Breast epithelium (tissue), 4 donors: ENCODE data around the gene CCM2L. TPM values are rescaled to one million over a fixed set of nuclear protein-coding genes. Genes with fewer than 3 reads are reported as not detected.

ENCODE experiments used
- DNase-seq, 2 donors: peaks; one replicate each; pipeline ENCODE4 v3.0.0-alpha.2; 2019; ENCODE audit warnings: low spot score in 2 of 2
- H3K27ac ChIP-seq, 2 donors: fragments of 200-600 bp; sonication (generic) in 1 of 2; one replicate each; pipeline ENCODE4 v1.5.1; 2016 to 2019; ENCODE audit warnings: mild to moderate bottlenecking in 1 of 2
- H3K27me3 ChIP-seq, 2 donors: fragments of 200-600 bp; sonication (generic) in 1 of 2; one replicate each; pipeline versions ENCODE4 v1.5.1 to v1.6.0; 2017 to 2019; ENCODE audit warnings: control low read depth in 1 of 2, mild to moderate bottlenecking in 1 of 2
- H3K36me3 ChIP-seq: fragments of 200-600 bp; one replicate; pipeline ENCODE4 v1.5.1; 2019
- H3K4me1 ChIP-seq, 2 donors: fragments of 200-600 bp; sonication (generic); one replicate each; pipeline ENCODE4 v1.5.1; 2016 to 2019; ENCODE audit warnings: control low read depth in 1 of 2
- H3K4me3 ChIP-seq, 3 donors: fragments of 200-600 bp; sonication (generic); 1 replicate in 2 of 3; 2 replicates in 1 of 3; pipeline ENCODE4 v1.5.1; 2016 to 2019; ENCODE audit warnings: mild to moderate bottlenecking in 3 of 3, moderate library complexity in 2 of 3
- H3K9me3 ChIP-seq, 2 donors: fragments of 200-600 bp; sonication (generic) in 1 of 2; one replicate each; pipeline ENCODE4 v1.5.1; 2016 to 2019; ENCODE audit warnings: control low read depth in 1 of 2
- POLR2A ChIP-seq: fragments of 450-650 bp; IDR thresholded peaks from one replicate; pipeline ENCODE4 v1.6.1; 2016; ENCODE audit warnings: antibody characterized with exemption, mild to moderate bottlenecking, moderate library complexity
- POLR2AphosphoS5 ChIP-seq, 3 donors: sonication (generic); formaldehyde crosslinking; IDR thresholded peaks; one replicate each; pipeline ENCODE4 v1.6.1; 2017; ENCODE audit warnings: antibody characterized with exemption in 3 of 3
- intact Hi-C: fragments of 100-400 bp; cut with DNase I; formaldehyde crosslinking; loops from one replicate; pipeline ENCODE4 v1.15.1; 2023; ENCODE audit warnings: low total_unique reads
- total RNA-seq, 3 donors: library from RNA; depleted of rRNA; stranded (reverse); fragments of >200 nt; gene quantifications; one replicate each; pipeline ENCODE4 v1.1.0, GENCODE V29; 2016
- TF ChIP-seq, protein P1 (sequence below), 3 donors: fragments of 450-650 bp; IDR thresholded peaks; one replicate each; pipeline ENCODE4 v1.5.1; 2016 to 2017; ENCODE audit warnings: antibody characterized with exemption in 3 of 3, mild to moderate bottlenecking in 3 of 3, moderate library complexity in 3 of 3

CCM2L gene
- total RNA-seq, 3 donors from 2014 or later: 2.8 to 9.2 (median 4.6) TPM

DNA sequence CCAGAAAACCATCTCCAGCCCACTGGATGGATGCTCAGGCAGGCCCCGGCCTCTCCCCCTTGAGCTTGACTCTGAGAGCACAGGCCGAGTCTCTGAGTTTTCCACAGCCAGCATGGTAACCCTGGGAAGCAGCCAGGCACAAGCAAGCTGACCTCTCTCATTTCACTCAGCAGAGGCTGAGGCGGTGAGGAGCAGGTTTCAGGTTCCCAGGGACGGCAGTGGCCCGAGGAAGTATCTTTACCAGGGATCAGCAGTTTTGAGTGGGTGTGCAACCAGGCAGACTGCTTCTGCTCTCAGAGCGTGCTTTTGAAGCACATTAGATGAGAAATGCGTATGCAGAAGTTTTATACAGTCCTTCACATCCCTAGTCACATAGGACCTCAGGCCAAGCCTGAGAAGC lies 54.4 kb downstream of the CCM2L start:
- H3K27me3 ChIP-seq: peaks cover 0 to 4% of the 10 kb centered on the region in 2 donors
- intact Hi-C loops: no loop called here
- no peaks in the 10 kb centered on the region for H3K9me3 ChIP-seq
- no peak for DNase-seq
- no peak overlapping the region for H3K27ac ChIP-seq
- no peak overlapping the region for H3K4me3 ChIP-seq
- no peaks in the 10 kb centered on the region for H3K4me1 ChIP-seq
- no peaks in the 10 kb centered on the region for H3K36me3 ChIP-seq
- TF ChIP-seq, protein P1, sequence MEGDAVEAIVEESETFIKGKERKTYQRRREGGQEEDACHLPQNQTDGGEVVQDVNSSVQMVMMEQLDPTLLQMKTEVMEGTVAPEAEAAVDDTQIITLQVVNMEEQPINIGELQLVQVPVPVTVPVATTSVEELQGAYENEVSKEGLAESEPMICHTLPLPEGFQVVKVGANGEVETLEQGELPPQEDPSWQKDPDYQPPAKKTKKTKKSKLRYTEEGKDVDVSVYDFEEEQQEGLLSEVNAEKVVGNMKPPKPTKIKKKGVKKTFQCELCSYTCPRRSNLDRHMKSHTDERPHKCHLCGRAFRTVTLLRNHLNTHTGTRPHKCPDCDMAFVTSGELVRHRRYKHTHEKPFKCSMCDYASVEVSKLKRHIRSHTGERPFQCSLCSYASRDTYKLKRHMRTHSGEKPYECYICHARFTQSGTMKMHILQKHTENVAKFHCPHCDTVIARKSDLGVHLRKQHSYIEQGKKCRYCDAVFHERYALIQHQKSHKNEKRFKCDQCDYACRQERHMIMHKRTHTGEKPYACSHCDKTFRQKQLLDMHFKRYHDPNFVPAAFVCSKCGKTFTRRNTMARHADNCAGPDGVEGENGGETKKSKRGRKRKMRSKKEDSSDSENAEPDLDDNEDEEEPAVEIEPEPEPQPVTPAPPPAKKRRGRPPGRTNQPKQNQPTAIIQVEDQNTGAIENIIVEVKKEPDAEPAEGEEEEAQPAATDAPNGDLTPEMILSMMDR (IDR thresholded peaks at IDR 0.05): no peak
- TF ChIP-seq POLR2A (no peak), POLR2AphosphoS5 (IDR thresholded peaks at IDR 0.05) (no peak)

DNA sequence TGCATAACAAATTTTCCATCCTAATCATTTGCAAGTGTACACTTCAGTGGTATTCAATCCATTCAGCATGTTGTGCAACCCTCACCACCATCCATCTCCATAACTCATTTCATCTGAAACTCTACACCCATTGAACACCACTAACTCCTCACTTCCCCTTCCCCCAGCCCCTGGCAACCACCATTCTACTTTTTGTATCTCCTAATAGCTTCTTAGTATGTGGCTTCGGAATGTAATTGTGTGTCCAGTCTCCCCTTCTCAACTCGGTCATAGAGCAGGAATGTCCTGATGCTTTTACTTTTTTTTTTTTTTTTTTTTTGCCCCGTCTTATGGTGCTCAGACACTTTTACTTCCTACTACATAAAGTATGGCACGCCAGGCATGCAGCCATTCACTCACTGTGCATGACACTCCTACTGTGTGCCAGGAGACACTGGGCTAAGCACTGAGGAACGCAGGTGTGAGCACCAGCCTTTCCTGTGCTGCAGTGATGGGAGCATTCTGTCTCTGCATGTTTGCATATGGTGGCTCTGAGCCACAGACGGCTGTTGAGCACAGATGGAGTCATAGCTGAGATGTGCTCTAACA lies 57.1 kb downstream of the CCM2L start:
- intact Hi-C loops: no loop called here
- TF ChIP-seq, protein P1 (IDR thresholded peaks at IDR 0.05): no peak
- TF ChIP-seq POLR2AphosphoS5 (IDR thresholded peaks at IDR 0.05) (no peak), POLR2A (no peak)
- Histone ChIP-seq H3K27me3 (no peaks in the 10 kb centered on the region), H3K27ac (no peak overlapping the region), H3K4me3 (no peak overlapping the region), H3K36me3 (no peaks in the 10 kb centered on the region), H3K4me1 (no peaks in the 10 kb centered on the region), H3K9me3 (no peaks in the 10 kb centered on the region)
- DNase-seq: no peak

DNA sequence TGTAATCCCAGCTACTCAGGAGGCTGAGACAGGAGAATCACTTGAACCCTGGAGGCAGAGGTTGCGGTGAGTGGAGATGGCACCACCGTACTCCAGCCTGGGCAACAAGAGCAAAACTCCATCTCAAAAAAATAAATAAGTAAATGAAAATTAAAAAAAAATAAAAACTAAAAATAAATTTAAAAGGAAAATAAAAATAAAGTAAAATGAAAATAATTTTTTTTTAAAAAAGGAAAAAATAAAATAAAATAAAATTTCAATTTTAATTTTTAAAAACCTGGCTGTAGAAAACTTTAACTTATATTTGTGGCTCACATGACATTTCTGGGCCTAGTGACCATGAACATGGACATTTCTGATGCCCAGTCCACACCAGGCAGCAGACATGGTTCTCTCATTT lies 57.9 kb downstream of the CCM2L start:
- TF ChIP-seq, protein P1 (IDR thresholded peaks at IDR 0.05): no peak
- no peak for TF ChIP-seq POLR2A
- TF ChIP-seq POLR2AphosphoS5 (IDR thresholded peaks at IDR 0.05): no peak
- Histone ChIP-seq H3K4me3 (no peak overlapping the region), H3K27me3 (no peaks in the 10 kb centered on the region), H3K36me3 (no peaks in the 10 kb centered on the region), H3K4me1 (no peaks in the 10 kb centered on the region), H3K9me3 (no peaks in the 10 kb centered on the region), H3K27ac (no peak overlapping the region)
- DNase-seq: no peak
- intact Hi-C loops: no loop called here

DNA sequence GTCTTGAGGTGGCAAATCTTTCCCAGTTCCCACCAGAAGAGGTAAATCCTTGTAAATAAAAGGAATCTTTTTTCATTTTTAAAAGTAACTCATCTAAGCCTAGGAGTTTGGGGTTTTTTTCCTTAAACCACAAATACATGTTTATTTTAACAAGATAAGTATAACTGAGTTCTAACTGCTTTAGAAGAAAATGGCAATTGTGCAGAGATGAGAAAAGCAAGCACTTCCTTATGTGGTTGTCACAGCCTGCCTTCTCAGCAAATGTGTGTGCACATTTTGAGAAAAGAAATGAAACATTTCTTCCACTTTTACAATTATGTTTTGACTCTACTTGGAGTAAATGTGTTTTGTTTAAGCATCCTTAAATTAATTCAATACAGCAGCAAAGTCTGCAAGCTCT lies 59.5 kb downstream of the CCM2L start:
- intact Hi-C loops: no loop called here
- Histone ChIP-seq H3K4me1 (no peaks in the 10 kb centered on the region), H3K4me3 (no peak overlapping the region), H3K9me3 (no peaks in the 10 kb centered on the region), H3K27ac (no peak overlapping the region), H3K27me3 (peaks cover 0 to 6% of the 10 kb centered on the region in 2 donors), H3K36me3 (no peaks in the 10 kb centered on the region)
- TF ChIP-seq, protein P1 (IDR thresholded peaks at IDR 0.05): no peak
- TF ChIP-seq POLR2AphosphoS5 (IDR thresholded peaks at IDR 0.05) (no peak), POLR2A (no peak)
- DNase-seq: no peak

DNA sequence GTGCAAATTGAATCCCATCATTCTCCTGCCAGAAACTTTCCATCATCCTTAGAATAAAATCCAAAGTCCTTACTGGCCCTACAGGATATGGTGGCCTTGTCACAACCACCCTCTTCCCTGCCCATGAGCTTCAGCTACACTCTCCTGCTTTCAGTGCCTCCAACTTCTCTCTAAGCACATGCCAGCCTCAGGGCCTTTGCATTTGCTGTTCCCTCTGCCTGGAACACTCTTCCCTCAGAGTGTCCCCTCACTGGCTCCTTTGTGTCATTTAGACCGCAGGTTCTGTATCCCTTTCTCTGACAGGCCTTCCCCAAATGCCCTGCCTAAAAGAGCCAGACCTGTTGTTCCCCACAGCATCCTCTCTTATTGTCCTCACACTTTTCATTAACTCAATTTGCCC lies 60.0 kb downstream of the CCM2L start:
- intact Hi-C loops: no loop called here
- H3K27ac ChIP-seq: no peak overlapping the region

More for the DNA sequence above, 60.0 kb downstream of the CCM2L start:
- no peaks in the 10 kb centered on the region for H3K9me3 ChIP-seq
- TF ChIP-seq POLR2AphosphoS5 (IDR thresholded peaks at IDR 0.05) (no peak), POLR2A (no peak)
- TF ChIP-seq, protein P1 (IDR thresholded peaks at IDR 0.05): no peak
- no peak overlapping the region for H3K4me3 ChIP-seq
- H3K36me3 ChIP-seq: no peaks in the 10 kb centered on the region
- H3K27me3 ChIP-seq: peaks cover 0 to 9% of the 10 kb centered on the region in 2 donors
- no peak for DNase-seq
- H3K4me1 ChIP-seq: no peaks in the 10 kb centered on the region
